ENCODE results near the gene TNC. TPM values are rescaled to one million over a fixed set of nuclear protein-coding genes. Genes with fewer than 3 reads are reported as not detected.

Gene TNC
- total RNA-seq = 556 TPM

GRCh38 chr9:115117999-115118878, at the start of gene TNC:
TSS of gene TNC (minus strand) at chr9:115118157. CDS start at chr9:115091018, 27,139 bp downstream.

Other genes starting within 250 kb of the TNC start
- 1.5 TPM for gene TNFSF8, start 187.6 kb downstream of the TNC start, total RNA-seq